Measurements from ENCODE around the gene CC2D1A. TPM values are rescaled to one million over a fixed set of nuclear protein-coding genes. Genes with fewer than 3 reads are reported as not detected.
"Not testable (repeated sequence)": the region's sequence is repeated elsewhere in the genome, so short reads cannot be mapped to it uniquely, and the experiment has no call there.

CC2D1A gene
- total RNA-seq, 1 donor from 2014 or later = 6.6 TPM

DNA sequence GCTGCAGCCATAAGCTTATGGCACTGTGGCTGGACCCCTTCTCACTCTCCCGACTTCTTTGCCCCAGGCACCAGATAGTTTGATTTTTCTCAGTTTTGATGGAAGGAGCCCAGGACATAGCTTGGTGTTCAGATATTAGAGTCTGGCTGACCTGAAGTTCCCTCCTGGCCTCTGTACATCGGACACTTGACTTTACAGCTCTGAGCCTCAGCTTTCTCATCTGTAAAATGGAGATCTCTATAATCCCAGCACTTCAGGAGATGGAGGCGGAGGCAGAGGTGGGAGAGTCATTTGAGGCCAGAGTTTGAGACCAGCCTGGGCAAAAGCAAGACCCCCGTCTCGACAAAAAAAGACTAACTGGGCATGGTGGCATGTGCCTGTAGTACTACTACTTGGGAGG, 909 bp downstream of the CC2D1A start:
- no peak for DNase-seq (ENCODE audit: low read depth, low spot score)

DNA sequence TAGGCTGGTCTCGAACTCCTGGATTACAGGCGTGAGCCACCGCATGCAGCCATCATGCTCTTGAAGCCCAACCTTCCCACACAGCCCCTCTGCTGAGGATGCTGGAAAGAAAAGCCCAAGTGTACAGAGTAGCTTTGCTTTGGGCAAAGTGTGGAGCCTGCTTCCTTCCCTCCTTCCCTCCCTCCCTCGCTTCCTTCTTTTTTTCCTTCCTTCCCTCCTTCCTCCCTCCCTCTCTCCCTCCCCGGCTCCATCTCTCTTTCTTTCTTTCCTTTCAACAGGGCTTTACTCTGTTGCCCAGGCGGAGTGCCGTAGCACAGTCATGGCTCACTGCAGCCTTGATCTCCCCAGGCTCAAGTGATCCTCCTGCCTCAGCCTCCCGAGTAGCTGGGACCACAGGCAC, 2.7 kb downstream of the CC2D1A start:
- no peak for DNase-seq (ENCODE audit: low read depth, low spot score)

- no peak for DNase-seq (ENCODE audit: low read depth, low spot score)
Observed at GRCh38 chr19:13909430-13909829, 3.4 kb downstream of the CC2D1A start.

DNA sequence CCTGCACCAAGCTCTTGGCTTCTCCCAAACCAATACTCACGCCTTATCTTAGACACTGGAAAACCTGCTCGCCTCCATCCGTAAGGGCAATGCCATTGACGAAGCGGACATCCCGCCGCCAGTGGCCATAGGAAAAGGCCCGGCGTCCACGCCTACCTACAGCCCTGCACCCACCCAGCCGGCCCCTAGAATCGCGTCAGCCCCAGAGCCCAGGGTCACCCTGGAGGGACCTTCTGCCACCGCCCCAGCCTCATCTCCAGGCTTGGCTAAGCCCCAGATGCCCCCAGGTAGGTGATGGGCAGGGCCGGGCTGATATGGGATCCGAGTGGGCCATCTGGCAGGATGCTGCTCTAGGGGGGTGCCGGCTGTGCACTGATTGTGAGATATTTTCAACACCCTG, 7.4 kb downstream of the CC2D1A start:
- DNase-seq (ENCODE audit: low read depth, low spot score) = no peak

DNA sequence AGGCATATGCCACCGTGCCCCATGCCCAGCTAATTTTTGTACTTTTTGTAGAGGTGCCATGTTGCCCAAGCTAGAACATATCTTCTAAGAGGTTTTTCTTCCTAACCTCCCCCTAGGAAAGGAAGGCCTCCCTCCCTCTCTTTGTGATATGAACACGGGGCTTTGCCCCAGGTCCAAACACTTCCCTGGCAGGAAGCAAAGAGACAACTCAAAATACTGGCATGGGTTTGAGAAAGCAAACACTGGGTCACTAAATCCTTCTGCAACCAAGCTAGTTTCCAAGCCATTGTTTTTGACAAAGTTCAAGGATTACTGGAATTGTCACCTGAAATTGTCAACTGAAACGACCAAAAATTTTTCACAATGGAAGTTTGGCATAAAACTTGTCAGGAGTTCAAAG, 8.8 kb downstream of the CC2D1A start:
- DNase-seq (ENCODE audit: low read depth, low spot score) = no peak

GRCh38 chr19:13917888-13918406, 11.9 kb downstream of the CC2D1A start:
- DNase-seq (ENCODE audit: low read depth, low spot score) = no peak

DNA sequence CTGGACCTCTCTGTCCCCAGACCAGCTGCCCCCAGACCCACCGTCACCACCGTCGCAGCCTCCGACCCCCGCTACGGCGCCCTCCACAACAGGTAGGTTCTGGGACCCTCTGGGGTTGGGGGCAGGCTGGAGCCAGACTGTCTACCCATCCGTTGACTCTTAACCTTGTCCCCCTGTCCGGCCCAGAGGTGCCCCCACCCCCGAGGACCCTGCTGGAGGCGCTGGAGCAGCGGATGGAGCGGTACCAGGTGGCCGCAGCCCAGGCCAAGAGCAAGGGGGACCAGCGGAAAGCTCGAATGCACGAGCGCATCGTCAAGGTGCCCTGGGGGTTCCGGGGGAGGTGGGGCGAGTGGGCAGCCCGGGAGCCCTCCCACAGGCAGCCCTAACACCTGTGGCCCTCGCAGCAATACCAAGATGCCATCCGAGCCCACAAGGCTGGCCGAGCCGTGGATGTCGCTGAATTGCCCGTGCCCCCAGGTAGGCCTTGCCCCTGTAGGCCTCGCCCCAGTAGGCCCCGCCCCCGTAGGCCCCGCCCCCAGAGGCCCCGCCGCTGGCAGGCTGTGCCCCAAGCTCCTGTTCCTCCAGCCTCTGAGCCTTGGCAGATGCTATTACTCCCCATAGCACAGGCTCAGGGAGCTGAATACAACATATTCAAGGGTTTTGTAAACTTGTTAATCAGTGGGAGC, 12.9 kb downstream of the CC2D1A start:
- DNase-seq (ENCODE audit: low read depth, low spot score) = no peak

- no peak for DNase-seq (ENCODE audit: low read depth, low spot score)
Observed at GRCh38 chr19:13920524-13920923, 14.5 kb downstream of the CC2D1A start.

DNA sequence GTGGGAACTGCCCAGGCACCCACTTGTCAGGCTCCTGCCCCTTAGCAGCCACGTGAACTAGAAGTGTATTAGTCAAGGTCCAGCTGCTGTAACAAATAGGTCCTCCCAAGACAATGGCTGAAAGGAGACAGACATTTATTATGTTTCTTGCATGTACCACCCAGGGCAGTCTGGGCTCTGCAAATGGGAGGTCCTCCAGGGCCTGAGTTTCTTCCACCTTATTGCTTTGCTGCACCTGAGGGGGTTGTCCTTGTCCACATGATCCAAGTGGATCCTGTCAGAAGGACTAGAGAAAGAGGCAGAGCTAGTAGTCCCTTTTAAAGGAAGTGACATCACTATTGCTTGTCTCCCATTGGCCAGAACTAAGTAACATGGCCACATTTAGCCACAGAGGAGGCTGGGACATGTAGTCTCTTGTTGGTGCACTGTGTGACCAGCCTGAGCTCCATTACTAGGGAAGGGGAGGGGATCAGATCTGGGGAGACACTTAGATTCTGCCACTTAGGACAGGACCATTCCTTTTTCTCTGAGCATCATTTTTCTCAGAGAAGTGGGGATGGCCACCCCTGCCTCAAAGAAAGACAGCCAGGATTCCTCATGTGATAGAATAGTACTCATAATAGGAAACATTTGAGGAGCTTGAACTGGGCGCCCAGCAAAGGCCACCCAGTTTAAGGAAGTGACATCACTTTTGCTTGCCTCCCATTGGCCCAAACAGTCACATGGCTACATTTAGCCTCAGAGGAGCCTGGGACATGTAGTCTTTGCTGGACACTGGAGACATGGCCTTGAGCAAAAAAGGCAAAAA, 15.1 kb downstream of the CC2D1A start:
- no peak for DNase-seq (ENCODE audit: low read depth, low spot score)

DNA sequence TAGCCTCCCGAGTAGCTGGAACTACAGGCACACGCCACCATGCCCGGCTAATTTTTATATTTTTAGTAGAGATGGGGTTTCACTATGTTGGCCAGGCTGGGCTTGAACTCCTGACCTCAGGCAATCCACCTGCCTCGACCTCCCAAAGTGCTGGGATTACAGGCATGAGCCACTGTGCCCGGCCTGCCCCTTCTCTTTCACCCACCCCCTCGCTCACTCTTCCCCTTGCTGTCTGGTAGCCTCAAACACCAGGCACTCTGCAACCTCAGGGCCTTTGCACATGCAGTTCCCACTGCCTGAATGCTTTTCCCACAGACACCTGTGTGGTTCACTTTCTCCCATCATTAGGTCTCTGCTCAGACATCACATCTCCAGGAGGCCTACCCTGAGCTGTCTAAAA, 16.1 kb downstream of the CC2D1A start:
- DNase-seq (ENCODE audit: low read depth, low spot score) = not testable (repeated sequence)

- no peak for DNase-seq (ENCODE audit: low read depth, low spot score)
Observed at GRCh38 chr19:13923194-13923987, 17.4 kb downstream of the CC2D1A start.

- no peak for DNase-seq (ENCODE audit: low read depth, low spot score)
Observed at GRCh38 chr19:13926010-13926409, 20.0 kb downstream of the CC2D1A start.

DNA sequence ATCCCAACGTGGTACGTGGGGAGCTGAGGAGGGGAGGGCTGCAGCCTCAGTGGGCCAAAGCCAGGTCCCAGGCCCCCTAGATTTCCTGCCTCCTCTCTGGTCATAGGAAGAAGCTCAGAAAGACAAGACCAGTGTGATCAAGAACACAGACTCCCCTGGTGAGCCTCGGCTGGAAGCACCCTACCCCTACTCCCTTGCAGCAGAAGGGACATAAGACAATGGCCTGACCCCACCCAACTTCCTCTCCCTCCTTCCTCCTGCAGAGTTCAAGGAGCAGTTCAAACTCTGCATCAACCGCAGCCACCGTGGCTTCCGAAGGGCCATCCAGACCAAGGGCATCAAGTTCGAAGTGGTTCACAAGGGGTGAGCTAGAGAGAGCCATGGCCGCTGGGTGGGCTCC, 20.7 kb downstream of the CC2D1A start:
- no peak for DNase-seq (ENCODE audit: low read depth, low spot score)

DNA sequence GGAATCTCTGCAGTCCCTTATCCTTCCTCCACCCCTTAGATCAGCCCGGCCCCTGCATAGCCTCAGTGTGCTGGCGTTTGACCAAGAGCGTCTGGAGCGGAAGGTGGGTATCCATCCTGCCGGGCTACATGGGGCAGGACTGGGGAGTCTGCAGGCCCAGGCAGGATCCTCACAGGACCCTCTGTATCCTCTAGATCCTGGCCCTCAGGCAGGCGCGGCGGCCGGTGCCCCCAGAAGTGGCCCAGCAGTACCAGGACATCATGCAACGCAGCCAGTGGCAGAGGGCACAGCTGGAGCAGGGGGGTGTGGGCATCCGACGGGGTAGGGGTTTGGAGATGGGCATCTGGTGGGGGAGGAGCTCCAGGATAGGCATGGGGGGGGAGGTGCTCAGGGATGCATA, 23.3 kb downstream of the CC2D1A start:
- no peak for DNase-seq (ENCODE audit: low read depth, low spot score)

DNA sequence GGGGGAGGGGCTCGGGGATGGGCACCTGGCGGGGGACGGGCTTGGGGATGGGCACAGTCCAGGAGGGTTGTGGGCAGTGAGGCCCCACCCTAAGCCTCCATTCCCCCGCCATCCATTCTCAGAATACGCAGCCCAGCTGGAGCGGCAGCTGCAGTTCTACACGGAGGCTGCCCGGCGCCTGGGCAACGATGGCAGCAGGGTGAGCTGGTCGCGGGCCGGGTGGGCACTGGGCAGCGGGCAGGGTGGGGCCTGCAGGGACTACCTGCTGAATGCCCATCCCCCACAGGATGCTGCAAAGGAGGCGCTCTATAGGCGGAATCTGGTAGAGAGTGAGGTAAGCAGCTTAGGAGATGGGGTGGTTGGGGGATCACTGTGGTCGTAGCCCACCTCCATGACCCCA, 24.0 kb downstream of the CC2D1A start:
- DNase-seq (ENCODE audit: low read depth, low spot score) = no peak

DNA sequence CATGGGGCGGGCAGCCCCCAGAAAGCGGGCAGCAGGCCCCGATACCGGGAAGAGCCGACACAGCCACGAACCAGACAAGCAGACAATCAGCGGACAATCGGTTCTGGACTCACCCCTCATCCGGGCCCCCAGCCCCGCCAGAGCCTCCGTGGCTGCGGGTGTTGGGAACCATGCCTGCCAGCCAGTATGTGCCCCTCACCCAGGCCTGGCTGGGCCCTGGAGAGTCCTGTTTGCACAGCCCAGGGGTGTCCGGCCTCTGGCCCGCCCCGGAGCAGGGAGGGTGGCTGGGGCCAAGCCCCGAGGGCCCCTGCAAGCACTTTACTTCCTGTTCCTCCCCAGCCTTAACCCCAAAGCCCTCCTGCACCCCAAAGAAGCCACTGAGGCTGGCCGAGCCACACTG, 24.4 kb downstream of the CC2D1A start:
- no peak for DNase-seq (ENCODE audit: low read depth, low spot score)

- no peak for DNase-seq (ENCODE audit: low read depth, low spot score)
Observed at GRCh38 chr19:13931391-13932148, 25.6 kb downstream of the CC2D1A start.

GRCh38 chr19:13932149-13932637, 26.2 kb downstream of the CC2D1A start:
- DNase-seq (ENCODE audit: low read depth, low spot score) = no peak

- no peak for DNase-seq (ENCODE audit: low read depth, low spot score)
Observed at GRCh38 chr19:13932911-13933393, 27.0 kb downstream of the CC2D1A start.

DNA sequence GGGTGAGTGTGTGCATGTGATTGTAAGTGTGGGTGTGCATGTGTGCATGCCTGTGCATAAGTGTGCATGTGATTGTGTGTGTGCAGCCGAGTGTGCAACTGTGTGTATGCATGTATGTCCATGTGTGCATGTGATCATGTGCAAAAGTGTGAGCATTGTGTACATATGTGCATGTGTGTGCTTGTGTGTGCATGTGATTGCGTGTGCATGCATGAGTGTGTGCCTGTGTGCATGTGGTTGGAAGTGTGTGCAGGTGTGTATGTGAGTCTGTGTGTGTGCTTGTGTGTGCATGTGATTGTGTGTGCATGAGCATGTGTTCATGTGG, 28.7 kb downstream of the CC2D1A start:
- DNase-seq (ENCODE audit: low read depth, low spot score) = no peak

Data from pulmonary artery endothelial cell (primary cell).